ENCODE measurements around the gene SRGAP1.

DNA sequence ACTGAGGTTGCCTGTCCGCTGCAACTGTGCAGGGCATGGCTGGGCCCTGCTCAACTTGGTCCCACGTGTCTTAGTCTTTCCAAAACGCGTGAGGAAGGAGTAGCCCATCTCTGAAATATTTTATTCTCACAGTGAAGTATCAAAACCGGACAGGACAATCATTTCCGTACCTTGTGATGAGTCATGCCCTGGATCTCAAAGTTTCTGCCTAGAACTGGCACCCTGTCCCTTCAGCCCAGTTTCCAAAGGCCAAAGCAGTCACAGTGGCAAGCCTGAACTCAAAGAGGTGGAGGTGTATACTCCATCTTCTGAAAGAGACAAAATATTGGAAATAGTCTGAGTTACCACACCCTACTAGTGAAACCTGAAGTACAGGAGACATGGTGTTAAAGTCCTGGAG is 28.5 kb upstream of the SRGAP1 start:
- TF ChIP-seq, protein P1, sequence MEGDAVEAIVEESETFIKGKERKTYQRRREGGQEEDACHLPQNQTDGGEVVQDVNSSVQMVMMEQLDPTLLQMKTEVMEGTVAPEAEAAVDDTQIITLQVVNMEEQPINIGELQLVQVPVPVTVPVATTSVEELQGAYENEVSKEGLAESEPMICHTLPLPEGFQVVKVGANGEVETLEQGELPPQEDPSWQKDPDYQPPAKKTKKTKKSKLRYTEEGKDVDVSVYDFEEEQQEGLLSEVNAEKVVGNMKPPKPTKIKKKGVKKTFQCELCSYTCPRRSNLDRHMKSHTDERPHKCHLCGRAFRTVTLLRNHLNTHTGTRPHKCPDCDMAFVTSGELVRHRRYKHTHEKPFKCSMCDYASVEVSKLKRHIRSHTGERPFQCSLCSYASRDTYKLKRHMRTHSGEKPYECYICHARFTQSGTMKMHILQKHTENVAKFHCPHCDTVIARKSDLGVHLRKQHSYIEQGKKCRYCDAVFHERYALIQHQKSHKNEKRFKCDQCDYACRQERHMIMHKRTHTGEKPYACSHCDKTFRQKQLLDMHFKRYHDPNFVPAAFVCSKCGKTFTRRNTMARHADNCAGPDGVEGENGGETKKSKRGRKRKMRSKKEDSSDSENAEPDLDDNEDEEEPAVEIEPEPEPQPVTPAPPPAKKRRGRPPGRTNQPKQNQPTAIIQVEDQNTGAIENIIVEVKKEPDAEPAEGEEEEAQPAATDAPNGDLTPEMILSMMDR (IDR thresholded peaks at IDR 0.05; ENCODE audit: poor library complexity), result no peak
- no peak for TF ChIP-seq EZH2phosphoT487 (IDR thresholded peaks at IDR 0.05; ENCODE audit: low read depth, severe bottlenecking, unreplicated experiment)
